ENCODE data around the gene TMEM255B.
"Not testable (repeated sequence)": the region's sequence is repeated elsewhere in the genome, so short reads cannot be mapped to it uniquely, and the experiment has no call there.

TMEM255B gene

DNA sequence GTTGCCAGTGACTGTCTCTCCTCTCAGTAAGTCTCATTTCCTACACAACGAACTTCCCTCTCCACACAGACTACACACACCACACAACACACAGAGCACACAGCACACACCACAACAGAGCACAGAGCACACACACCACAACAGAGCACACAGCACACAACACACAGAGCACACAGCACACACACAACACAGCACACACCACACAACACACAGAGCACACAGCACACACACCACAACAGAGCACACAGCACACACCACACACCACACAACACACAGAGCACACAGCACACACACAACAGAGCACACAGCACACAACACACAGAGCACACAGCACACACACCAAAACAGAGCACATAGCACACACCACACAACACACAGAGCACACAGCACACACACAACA is 36.3 kb downstream of the TMEM255B start:
- ATAC-seq, result not testable (repeated sequence)

DNA sequence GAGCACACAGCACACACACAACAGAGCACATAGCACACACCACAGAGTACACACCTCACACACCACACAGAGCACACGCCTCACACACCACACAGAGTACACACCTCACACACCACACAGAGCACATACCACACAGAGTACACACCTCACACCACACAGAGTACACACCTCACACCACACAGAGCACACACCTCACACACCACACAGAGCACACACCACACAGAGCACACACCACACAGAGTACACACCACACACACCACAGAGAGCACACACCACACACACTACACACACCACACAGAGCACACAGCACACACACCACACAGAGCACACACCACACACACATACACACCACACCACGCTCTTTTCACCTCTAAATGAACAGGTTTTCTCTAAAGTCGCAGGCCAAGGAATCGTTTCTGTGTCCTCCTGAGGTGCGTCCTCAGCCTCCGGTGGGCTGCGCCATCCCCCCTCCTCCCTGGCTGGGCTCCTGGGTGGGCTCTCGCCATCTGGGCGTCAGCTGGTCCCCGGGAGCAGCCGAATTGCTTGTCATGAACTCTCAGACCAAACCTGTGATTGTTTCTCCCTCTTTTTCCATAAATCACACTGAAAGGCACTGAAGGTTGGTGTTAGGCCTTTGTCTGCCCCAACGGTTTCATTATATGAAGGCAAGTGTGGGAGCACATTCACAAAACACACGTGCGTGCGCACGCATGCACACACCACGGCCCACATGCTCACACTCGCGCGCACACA is 37.4 kb downstream of the TMEM255B start:
- no peak for TF ChIP-seq CSDC2 (CRISPR knock-in tag; IDR thresholded peaks at IDR 0.05)
- no peak for TF ChIP-seq TOX (CRISPR knock-in tag; IDR thresholded peaks at IDR 0.05; ENCODE audit: borderline replicate concordance)
- TF ChIP-seq, protein P1, sequence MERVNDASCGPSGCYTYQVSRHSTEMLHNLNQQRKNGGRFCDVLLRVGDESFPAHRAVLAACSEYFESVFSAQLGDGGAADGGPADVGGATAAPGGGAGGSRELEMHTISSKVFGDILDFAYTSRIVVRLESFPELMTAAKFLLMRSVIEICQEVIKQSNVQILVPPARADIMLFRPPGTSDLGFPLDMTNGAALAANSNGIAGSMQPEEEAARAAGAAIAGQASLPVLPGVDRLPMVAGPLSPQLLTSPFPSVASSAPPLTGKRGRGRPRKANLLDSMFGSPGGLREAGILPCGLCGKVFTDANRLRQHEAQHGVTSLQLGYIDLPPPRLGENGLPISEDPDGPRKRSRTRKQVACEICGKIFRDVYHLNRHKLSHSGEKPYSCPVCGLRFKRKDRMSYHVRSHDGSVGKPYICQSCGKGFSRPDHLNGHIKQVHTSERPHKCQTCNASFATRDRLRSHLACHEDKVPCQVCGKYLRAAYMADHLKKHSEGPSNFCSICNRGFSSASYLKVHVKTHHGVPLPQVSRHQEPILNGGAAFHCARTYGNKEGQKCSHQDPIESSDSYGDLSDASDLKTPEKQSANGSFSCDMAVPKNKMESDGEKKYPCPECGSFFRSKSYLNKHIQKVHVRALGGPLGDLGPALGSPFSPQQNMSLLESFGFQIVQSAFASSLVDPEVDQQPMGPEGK (CRISPR knock-in tag; IDR thresholded peaks at IDR 0.05; ENCODE audit: borderline replicate concordance), result no peak
- no peak for TF ChIP-seq CREB5 (CRISPR knock-in tag; IDR thresholded peaks at IDR 0.05; ENCODE audit: low read depth)
- ATAC-seq, result no peak

GRCh38 chr13:113796964-113797676 is 38.1 kb downstream of the TMEM255B start:
- no peak for ATAC-seq
- TF ChIP-seq ZFP3 (CRISPR knock-in tag; IDR thresholded peaks at IDR 0.05) (no peak), ARNTL (CRISPR knock-in tag; IDR thresholded peaks at IDR 0.05; ENCODE audit: borderline replicate concordance, low read depth) (no peak), ZC3H10 (CRISPR knock-in tag; IDR thresholded peaks at IDR 0.05) (no peak)
- TF ChIP-seq, protein P1 (CRISPR knock-in tag; IDR thresholded peaks at IDR 0.05; ENCODE audit: borderline replicate concordance), result no peak
- TF ChIP-seq, protein P2, sequence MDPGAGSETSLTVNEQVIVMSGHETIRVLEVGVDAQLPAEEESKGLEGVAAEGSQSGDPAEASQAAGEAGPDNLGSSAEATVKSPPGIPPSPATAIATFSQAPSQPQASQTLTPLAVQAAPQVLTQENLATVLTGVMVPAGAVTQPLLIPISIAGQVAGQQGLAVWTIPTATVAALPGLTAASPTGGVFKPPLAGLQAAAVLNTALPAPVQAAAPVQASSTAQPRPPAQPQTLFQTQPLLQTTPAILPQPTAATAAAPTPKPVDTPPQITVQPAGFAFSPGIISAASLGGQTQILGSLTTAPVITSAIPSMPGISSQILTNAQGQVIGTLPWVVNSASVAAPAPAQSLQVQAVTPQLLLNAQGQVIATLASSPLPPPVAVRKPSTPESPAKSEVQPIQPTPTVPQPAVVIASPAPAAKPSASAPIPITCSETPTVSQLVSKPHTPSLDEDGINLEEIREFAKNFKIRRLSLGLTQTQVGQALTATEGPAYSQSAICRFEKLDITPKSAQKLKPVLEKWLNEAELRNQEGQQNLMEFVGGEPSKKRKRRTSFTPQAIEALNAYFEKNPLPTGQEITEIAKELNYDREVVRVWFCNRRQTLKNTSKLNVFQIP (CRISPR knock-in tag; IDR thresholded peaks at IDR 0.05; ENCODE audit: borderline replicate concordance, low read depth), result no peak
- TF ChIP-seq, protein P3, sequence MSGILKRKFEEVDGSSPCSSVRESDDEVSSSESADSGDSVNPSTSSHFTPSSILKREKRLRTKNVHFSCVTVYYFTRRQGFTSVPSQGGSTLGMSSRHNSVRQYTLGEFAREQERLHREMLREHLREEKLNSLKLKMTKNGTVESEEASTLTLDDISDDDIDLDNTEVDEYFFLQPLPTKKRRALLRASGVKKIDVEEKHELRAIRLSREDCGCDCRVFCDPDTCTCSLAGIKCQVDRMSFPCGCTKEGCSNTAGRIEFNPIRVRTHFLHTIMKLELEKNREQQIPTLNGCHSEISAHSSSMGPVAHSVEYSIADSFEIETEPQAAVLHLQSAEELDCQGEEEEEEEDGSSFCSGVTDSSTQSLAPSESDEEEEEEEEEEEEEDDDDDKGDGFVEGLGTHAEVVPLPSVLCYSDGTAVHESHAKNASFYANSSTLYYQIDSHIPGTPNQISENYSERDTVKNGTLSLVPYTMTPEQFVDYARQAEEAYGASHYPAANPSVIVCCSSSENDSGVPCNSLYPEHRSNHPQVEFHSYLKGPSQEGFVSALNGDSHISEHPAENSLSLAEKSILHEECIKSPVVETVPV (CRISPR knock-in tag; IDR thresholded peaks at IDR 0.05), result no peak

- TF ChIP-seq OSR1 (CRISPR knock-in tag; IDR thresholded peaks at IDR 0.05) (no peak), CSDC2 (CRISPR knock-in tag; IDR thresholded peaks at IDR 0.05) (no peak), BACH2 (CRISPR knock-in tag; IDR thresholded peaks at IDR 0.05; ENCODE audit: borderline replicate concordance) (no peak), TCF4 (CRISPR knock-in tag; IDR thresholded peaks at IDR 0.05; ENCODE audit: borderline replicate concordance) (no peak), ZNF8 (CRISPR knock-in tag; IDR thresholded peaks at IDR 0.05) (no peak), CREB5 (CRISPR knock-in tag; IDR thresholded peaks at IDR 0.05; ENCODE audit: low read depth) (no peak), ESRRG (CRISPR knock-in tag; IDR thresholded peaks at IDR 0.05) (no peak), GLIS3 (CRISPR knock-in tag; IDR thresholded peaks at IDR 0.05) (no peak)
- TF ChIP-seq, protein P2 (CRISPR knock-in tag; IDR thresholded peaks at IDR 0.05; ENCODE audit: borderline replicate concordance, low read depth), result no peak
- ATAC-seq, result no peak
Observed at GRCh38 chr13:113798200-113798811, 39.3 kb downstream of the TMEM255B start.
